IPS DF 19.7 (cell line): ENCODE measurements around the gene LRRC38.
"Not testable (repeated sequence)": the region's sequence is repeated elsewhere in the genome, so short reads cannot be mapped to it uniquely, and the experiment has no call there.

ENCODE experiments used
- DNase-seq: peaks from one replicate; pipeline ENCODE4 v3.0.0-alpha.2; 2013; ENCODE audit warnings: low read depth, low spot score

Gene LRRC38

GRCh38 chr1:13465515-13465914 lies 48.3 kb downstream of the LRRC38 start:
- DNase-seq, result no peak

- no peak for DNase-seq
Measured at GRCh38 chr1:13462682-13463081, 51.1 kb downstream of the LRRC38 start.

- DNase-seq, result no peak
Measured at GRCh38 chr1:13461977-13462376, 51.8 kb downstream of the LRRC38 start.

DNA sequence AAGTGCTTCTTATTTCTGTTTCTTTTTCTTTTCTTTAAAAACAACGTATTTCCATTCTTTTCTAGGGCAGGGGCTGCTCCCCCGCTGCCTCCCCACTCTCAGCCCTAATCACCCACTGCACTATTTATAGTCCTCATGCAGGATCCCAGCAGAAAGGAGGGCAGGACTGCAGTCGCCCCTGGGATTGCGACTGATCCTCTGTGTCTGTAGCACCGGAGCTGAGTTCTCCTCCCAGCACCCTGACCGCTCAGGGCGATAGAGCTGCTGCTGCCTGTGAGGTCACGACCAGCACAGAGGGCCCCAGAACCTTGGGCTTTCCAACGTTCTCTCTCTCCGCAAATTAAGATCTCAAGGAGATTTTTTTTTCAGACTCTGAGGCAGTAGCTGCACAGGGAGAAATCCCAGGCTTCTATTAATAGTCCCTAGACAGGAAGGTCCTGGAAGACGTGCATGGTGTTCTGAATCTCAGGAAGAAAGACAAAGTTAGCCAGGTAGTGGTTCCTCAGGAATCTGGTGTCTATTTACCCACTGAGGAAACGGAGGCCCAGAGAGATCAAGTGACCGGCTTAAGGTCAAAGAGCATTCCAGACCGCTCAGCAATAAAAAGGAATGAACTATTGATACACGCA lies 56.8 kb downstream of the LRRC38 start:
- DNase-seq, result no peak

GRCh38 chr1:13451399-13451965 lies 62.3 kb downstream of the LRRC38 start:
- DNase-seq, result no peak

GRCh38 chr1:13450204-13450603 lies 63.6 kb downstream of the LRRC38 start:
- no peak for DNase-seq

- no peak for DNase-seq
Measured at GRCh38 chr1:13443335-13443979, 70.3 kb downstream of the LRRC38 start.

GRCh38 chr1:13439104-13439783 lies 74.6 kb downstream of the LRRC38 start:
- not testable (repeated sequence) for DNase-seq

- no peak for DNase-seq
Measured at GRCh38 chr1:13435458-13435857, 78.3 kb downstream of the LRRC38 start.

DNA sequence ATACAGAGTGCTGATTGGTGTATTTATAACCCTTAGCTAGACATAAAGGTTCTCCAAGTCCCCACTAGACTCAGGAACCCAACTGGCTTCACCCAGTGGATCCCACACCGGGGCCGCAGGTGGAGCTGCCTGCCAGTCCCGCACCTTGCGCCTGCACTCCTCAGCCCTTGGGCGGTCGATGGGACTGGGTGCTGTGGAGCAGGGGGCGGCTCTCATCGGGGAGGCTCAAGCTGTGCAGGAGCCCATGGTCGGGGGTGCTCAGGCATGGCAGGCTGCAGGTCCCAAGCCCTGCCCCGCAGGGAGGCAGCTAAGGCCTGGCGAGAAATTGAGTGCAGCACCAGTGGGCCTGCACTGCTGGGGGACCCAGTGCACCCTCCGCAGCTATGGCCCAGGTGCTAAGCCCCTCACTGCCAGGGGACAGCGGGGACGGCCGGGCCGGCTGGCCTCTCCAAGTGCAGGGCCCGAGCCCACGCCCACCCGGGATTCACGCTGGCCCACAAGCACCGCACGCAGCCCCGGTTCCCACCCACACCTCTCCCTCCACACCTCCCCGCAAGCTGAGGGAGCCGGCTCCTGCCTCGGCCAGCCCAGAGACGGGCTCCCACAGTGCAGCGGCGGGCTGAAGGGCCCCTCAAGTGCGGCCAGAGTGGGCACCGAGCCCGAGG lies 80.0 kb downstream of the LRRC38 start:
- not testable (repeated sequence) for DNase-seq

- no peak for DNase-seq
Measured at GRCh38 chr1:13432251-13432650, 81.6 kb downstream of the LRRC38 start.

DNA sequence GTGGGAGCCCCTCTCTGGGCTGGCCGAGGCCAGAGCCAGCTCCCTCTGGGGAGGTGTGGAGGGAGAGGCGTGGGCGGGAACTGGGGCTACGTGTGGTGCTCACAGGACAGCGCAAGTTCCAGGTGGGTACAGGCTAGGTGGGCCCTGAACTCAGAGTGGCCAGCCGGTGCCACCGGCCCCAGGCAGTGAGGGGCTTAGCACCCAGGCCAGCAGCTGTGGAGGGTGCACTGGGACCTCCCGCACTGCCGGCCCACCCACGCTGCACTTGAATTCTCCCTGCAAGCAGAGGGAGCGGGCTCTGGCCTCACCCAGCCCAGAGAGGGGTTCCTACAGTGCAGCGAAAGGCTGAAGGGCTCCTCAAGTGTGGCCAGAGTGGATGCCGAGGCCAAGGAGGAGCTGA lies 83.3 kb downstream of the LRRC38 start:
- no peak for DNase-seq
